Mesenchymal stem cell (in vitro differentiated cells and primary cell): ENCODE results near the gene IFITM10.
A peak's percentile ranks its signal among the peaks of the same experiment; 100 is the strongest.

Experiments used
- DNase-seq: peaks from one replicate; pipeline ENCODE4 v3.0.0-alpha.2; 2013
- H2AFZ ChIP-seq: one replicate; pipeline ENCODE4 v1.6.1; 2013; ENCODE audit warnings: low read depth, mild to moderate bottlenecking, control low read depth, inconsistent platforms, low read length, moderate library complexity
- H2AK5ac ChIP-seq: 2 replicates; pipeline ENCODE4 v1.6.1; 2013; ENCODE audit warnings: low read length, moderate library complexity, mild to moderate bottlenecking, inconsistent platforms; ENCODE audit not compliant: severe bottlenecking
- H2BK120ac ChIP-seq: one replicate; pipeline ENCODE4 v1.6.1; 2013; ENCODE audit warnings: low read depth, mild to moderate bottlenecking, inconsistent platforms, low read length, moderate library complexity
- H2BK12ac ChIP-seq, 2 experiments: one replicate each; pipeline ENCODE4 v1.6.1; 2013; ENCODE audit warnings: inconsistent platforms in 2 of 2, low read length in 2 of 2, mild to moderate bottlenecking in 2 of 2, moderate library complexity in 2 of 2, control low read depth in 1 of 2
- H2BK15ac ChIP-seq: one replicate; pipeline ENCODE4 v1.6.1; 2013; ENCODE audit warnings: mild to moderate bottlenecking, low read depth, inconsistent platforms; ENCODE audit not compliant: poor library complexity, severe bottlenecking
- H2BK5ac ChIP-seq: 2 replicates; pipeline ENCODE4 v1.6.1; 2013; ENCODE audit warnings: low read depth, mild to moderate bottlenecking, low read length, control low read depth, inconsistent platforms; ENCODE audit not compliant: poor library complexity, severe bottlenecking
- H3K14ac ChIP-seq, 2 experiments: one replicate each; pipeline ENCODE4 v1.6.1; 2013; ENCODE audit warnings: inconsistent platforms in 2 of 2, low read length in 2 of 2, control low read depth in 1 of 2, mild to moderate bottlenecking in 1 of 2, moderate library complexity in 1 of 2
- H3K18ac ChIP-seq, 2 experiments: one replicate each; pipeline ENCODE4 v1.6.1; 2013; ENCODE audit warnings: inconsistent platforms in 2 of 2, low read length in 2 of 2, control low read depth in 1 of 2, low read depth in 1 of 2, mild to moderate bottlenecking in 1 of 2
- H3K23ac ChIP-seq, 2 experiments: one replicate each; pipeline ENCODE4 v1.6.1; 2013; ENCODE audit warnings: inconsistent platforms in 2 of 2, low read length in 2 of 2, mild to moderate bottlenecking in 2 of 2, moderate library complexity in 2 of 2, control low read depth in 1 of 2
- H3K27ac ChIP-seq: 2 replicates; pipeline ENCODE4 v1.5.1; 2013; ENCODE audit warnings: mild to moderate bottlenecking, moderate library complexity, low read length, control low read depth, inconsistent platforms; ENCODE audit not compliant: poor library complexity, severe bottlenecking
- H3K27me3 ChIP-seq, 2 experiments: 2 replicates each; pipeline versions ENCODE4 v1.6.1 to v1.7.0; 2013; ENCODE audit warnings: low read length in 2 of 2, mild to moderate bottlenecking in 2 of 2, moderate library complexity in 2 of 2, control low read depth in 1 of 2, inconsistent platforms in 1 of 2; ENCODE audit not compliant: control insufficient read depth in 1 of 2, insufficient read depth in 1 of 2
- H3K36me3 ChIP-seq, 2 experiments: 2 replicates each; pipeline versions ENCODE4 v1.6.1 to v1.7.0; 2013; ENCODE audit warnings: low read length in 2 of 2, control low read depth in 1 of 2, inconsistent platforms in 1 of 2, low read depth in 1 of 2, mild to moderate bottlenecking in 1 of 2; ENCODE audit not compliant: insufficient read depth in 2 of 2, control insufficient read depth in 1 of 2
- H3K4ac ChIP-seq, 2 experiments: one replicate each; pipeline ENCODE4 v1.6.1; 2013; ENCODE audit warnings: inconsistent platforms in 2 of 2, low read length in 2 of 2, mild to moderate bottlenecking in 2 of 2, moderate library complexity in 2 of 2, control low read depth in 1 of 2, low read depth in 1 of 2
- H3K4me1 ChIP-seq: 2 replicates; pipeline ENCODE4 v1.6.1; 2013; ENCODE audit warnings: low read depth, low read length, control low read depth; ENCODE audit not compliant: control insufficient read depth, insufficient read depth
- H3K4me2 ChIP-seq: 2 replicates; pipeline ENCODE4 v1.6.1; 2013; ENCODE audit warnings: low read length, mild to moderate bottlenecking, inconsistent platforms; ENCODE audit not compliant: poor library complexity, severe bottlenecking
- H3K4me3 ChIP-seq, 2 experiments: 2 replicates each; pipeline versions ENCODE4 v1.5.1 to v1.7.0; 2013; ENCODE audit warnings: low read length in 2 of 2, mild to moderate bottlenecking in 2 of 2, control low read depth in 1 of 2, low read depth in 1 of 2; ENCODE audit not compliant: insufficient read depth in 1 of 2
- H3K79me1 ChIP-seq: replicated peaks from 2 replicates; pipeline ENCODE4 v1.6.1; 2013; ENCODE audit warnings: mild to moderate bottlenecking, control low read depth, low read length, inconsistent platforms; ENCODE audit not compliant: poor library complexity, severe bottlenecking
- H3K9ac ChIP-seq: 2 replicates; pipeline ENCODE4 v1.7.0; 2013; ENCODE audit warnings: mild to moderate bottlenecking, low read length, moderate library complexity
- H3K9me3 ChIP-seq: 2 replicates; pipeline ENCODE4 v1.7.0; 2013; ENCODE audit warnings: mild to moderate bottlenecking, low read length; ENCODE audit not compliant: control insufficient read depth
- H4K8ac ChIP-seq: one replicate; pipeline ENCODE4 v1.6.1; 2013; ENCODE audit warnings: inconsistent platforms, mild to moderate bottlenecking, low read length, moderate library complexity
- H4K91ac ChIP-seq: one replicate; pipeline ENCODE4 v1.6.1; 2013; ENCODE audit warnings: mild to moderate bottlenecking, low read length, inconsistent platforms
- WGBS: methylation state at CpG from one replicate; pipeline ENCODE4 v1.1.7; 2013; ENCODE audit warnings: mixed read lengths; 5-methylcytosine and 5-hydroxymethylcytosine counted together

IFITM10 gene

GRCh38 chr11:1762537-1763302 lies 12.3 kb upstream of the IFITM10 start:
- Histone ChIP-seq H2AK5ac (peak overlapping the region; percentile 63), H2BK120ac (peak overlapping the region; percentile 96), H3K27ac (no peak overlapping the region), H2BK12ac (peak overlapping the region in 1 of 2 experiments; percentile 95), H3K27me3 (no peaks in the 10 kb centered on the region), H4K8ac (peak overlapping the region; percentile 12), H3K4ac (peak overlapping the region; percentile 73 to 96), H3K36me3 (peaks cover 32 to 42% of the 10 kb centered on the region in 2 experiments), H4K91ac (peak overlapping the region; percentile 87), H3K9ac (peak overlapping the region; percentile 85), H3K18ac (peak overlapping the region; percentile 70 to 88), H3K4me3 (peak overlapping the region; percentile 89 to 94), H3K4me2 (peak overlapping the region; percentile 84), H3K79me1 (peaks cover 38% of the 10 kb centered on the region), H3K23ac (peak overlapping the region in 1 of 2 experiments; percentile 43), H2BK15ac (peak overlapping the region; percentile 37), H2BK5ac (no peak overlapping the region), H3K14ac (peak overlapping the region in 1 of 2 experiments; percentile 98), H2AFZ (no peak overlapping the region), H3K9me3 (no peaks in the 10 kb centered on the region), H3K4me1 (peaks cover 60% of the 10 kb centered on the region)
- 67% methylated on average over 13 of the region's 16 CpGs for WGBS
- DNase-seq = no peak

- WGBS = 87% methylated on average over 12 of the region's 12 CpGs
- H3K9ac ChIP-seq = peak overlapping the region; percentile 85
- H3K36me3 ChIP-seq = peaks cover 39 to 50% of the 10 kb centered on the region in 2 experiments
- peak overlapping the region; percentile 22 for H4K8ac ChIP-seq
- peak overlapping the region in 1 of 2 experiments; percentile 69 for H3K14ac ChIP-seq
- H3K4me2 ChIP-seq = peak overlapping the region; percentile 84
- no peak overlapping the region for H2AFZ ChIP-seq
- peak overlapping the region; percentile 47 to 90 for H3K18ac ChIP-seq
- H3K4me3 ChIP-seq = peak overlapping the region in 1 of 2 experiments; percentile 89
- H3K4me1 ChIP-seq = peaks cover 63% of the 10 kb centered on the region
- DNase-seq = no peak
- no peak overlapping the region for H3K27ac ChIP-seq
- H2AK5ac ChIP-seq = peak overlapping the region; percentile 49
- H3K23ac ChIP-seq = no peak overlapping the region
- H2BK5ac ChIP-seq = no peak overlapping the region
- peak overlapping the region; percentile 18 to 65 for H2BK12ac ChIP-seq
- H4K91ac ChIP-seq = peak overlapping the region; percentile 85
- peak overlapping the region; percentile 29 for H2BK120ac ChIP-seq
- peak overlapping the region; percentile 17 to 41 for H3K4ac ChIP-seq
- H3K9me3 ChIP-seq = no peaks in the 10 kb centered on the region
- H3K27me3 ChIP-seq = no peaks in the 10 kb centered on the region
- peaks cover 39% of the 10 kb centered on the region for H3K79me1 ChIP-seq
- H2BK15ac ChIP-seq = peak overlapping the region; percentile 60
Observed at GRCh38 chr11:1761857-1762536, 11.6 kb upstream of the IFITM10 start.

GRCh38 chr11:1761110-1761856 lies 10.9 kb upstream of the IFITM10 start:
- peaks cover 63% of the 10 kb centered on the region for H3K4me1 ChIP-seq
- peaks cover 45 to 57% of the 10 kb centered on the region in 2 experiments for H3K36me3 ChIP-seq
- H3K4me2 ChIP-seq = no peak overlapping the region
- H2AFZ ChIP-seq = no peak overlapping the region
- H2BK15ac ChIP-seq = peak overlapping the region; percentile 60
- no peaks in the 10 kb centered on the region for H3K9me3 ChIP-seq
- H4K91ac ChIP-seq = peak overlapping the region; percentile 90
- peak overlapping the region in 1 of 2 experiments; percentile 23 for H3K14ac ChIP-seq
- peak overlapping the region; percentile 44 to 84 for H2BK12ac ChIP-seq
- H3K23ac ChIP-seq = no peak overlapping the region
- peak overlapping the region; percentile 32 to 41 for H3K4ac ChIP-seq
- H3K9ac ChIP-seq = peak overlapping the region; percentile 82
- H4K8ac ChIP-seq = peak overlapping the region; percentile 66
- WGBS = 95% methylated on average over 28 of the region's 28 CpGs
- H3K4me3 ChIP-seq = peak overlapping the region in 1 of 2 experiments; percentile 89
- no peaks in the 10 kb centered on the region for H3K27me3 ChIP-seq
- H3K27ac ChIP-seq = no peak overlapping the region
- peak overlapping the region; percentile 47 to 86 for H3K18ac ChIP-seq
- H3K79me1 ChIP-seq = peaks cover 44% of the 10 kb centered on the region
- no peak overlapping the region for H2BK120ac ChIP-seq
- H2AK5ac ChIP-seq = peak overlapping the region; percentile 2
- DNase-seq = no peak
- no peak overlapping the region for H2BK5ac ChIP-seq
